OCI-LY1 (cell line): ENCODE measurements around the gene SPTSSB.

Experiments used
- H2AFZ ChIP-seq: fragments of 200-600 bp; sonication (generic), shearing (Covaris generic); 2 replicates; pipeline ENCODE4 v1.6.0; 2014; ENCODE audit warnings: antibody characterized with exemption, mild to moderate bottlenecking, low read length
- H3F3A ChIP-seq: fragments of 200-600 bp; sonication (generic), shearing (Covaris generic); 2 replicates; pipeline ENCODE4 v1.6.0; 2014; ENCODE audit warnings: mild to moderate bottlenecking, antibody characterized with exemption, low read length, moderate library complexity; ENCODE audit not compliant: insufficient read depth
- H3K27ac ChIP-seq: fragments of 200-600 bp; sonication (generic); 2 replicates; pipeline ENCODE4 v1.5.1; 2014; ENCODE audit warnings: low read length, mixed run types, mild to moderate bottlenecking, low read depth; ENCODE audit not compliant: poor library complexity, severe bottlenecking
- H3K27me3 ChIP-seq: fragments of 200-600 bp; sonication (generic); 2 replicates; pipeline ENCODE4 v1.6.0; 2014; ENCODE audit warnings: antibody characterized with exemption, mild to moderate bottlenecking, low read length, moderate library complexity; ENCODE audit not compliant: insufficient read depth
- H3K36me3 ChIP-seq: fragments of 200-600 bp; sonication (generic); 2 replicates; pipeline ENCODE4 v1.6.1; 2014; ENCODE audit warnings: mild to moderate bottlenecking, antibody characterized with exemption, low read length, moderate library complexity, mixed read lengths; ENCODE audit not compliant: insufficient read depth
- H3K4me1 ChIP-seq: fragments of 200-600 bp; sonication (generic); 2 replicates; pipeline ENCODE4 v1.5.1; 2014; ENCODE audit warnings: mild to moderate bottlenecking, low read length, moderate library complexity; ENCODE audit not compliant: insufficient read depth, severe bottlenecking
- H3K4me2 ChIP-seq: fragments of 200-600 bp; sonication (generic), shearing (Covaris generic); 2 replicates; pipeline ENCODE4 v1.6.1; 2014; ENCODE audit warnings: low read length
- H3K4me3 ChIP-seq: fragments of 200-600 bp; sonication (generic); 2 replicates; pipeline ENCODE4 v1.5.1; 2014; ENCODE audit warnings: low read length, low read depth, mild to moderate bottlenecking, mixed read lengths; ENCODE audit not compliant: poor library complexity, severe bottlenecking
- H3K79me2 ChIP-seq: fragments of 200-600 bp; shearing (Covaris generic); 2 replicates; pipeline ENCODE4 v1.6.1; 2016; ENCODE audit warnings: mixed run types, low read length, mixed read lengths; ENCODE audit not compliant: insufficient read depth
- H3K9ac ChIP-seq: fragments of 200-600 bp; sonication (generic), shearing (Covaris generic); 2 replicates; pipeline ENCODE4 v1.6.1; 2014; ENCODE audit warnings: mild to moderate bottlenecking, low read length, mixed read lengths
- H3K9me2 ChIP-seq: fragments of 200-600 bp; sonication (generic), shearing (Covaris generic); 2 replicates; pipeline ENCODE4 v1.6.1; 2014; ENCODE audit warnings: low read depth, mild to moderate bottlenecking, low read length, mixed read lengths
- H3K9me3 ChIP-seq: fragments of 200-600 bp; shearing (Covaris generic); 2 replicates; pipeline ENCODE4 v1.6.1; 2014; ENCODE audit warnings: low read length, mixed read lengths
- H4K20me1 ChIP-seq: fragments of 200-600 bp; sonication (generic), shearing (Covaris generic); 2 replicates; pipeline ENCODE4 v1.6.0; 2016; ENCODE audit warnings: mild to moderate bottlenecking, low read length; ENCODE audit not compliant: insufficient read depth
- CTCF ChIP-seq: fragments of 200-600 bp; sonication (generic), shearing (Covaris generic); IDR thresholded peaks from 2 replicates; pipeline ENCODE4 v1.5.1; 2017; ENCODE audit warnings: mild to moderate bottlenecking, antibody characterized with exemption, low read length, moderate library complexity, mixed read lengths
- EZH2 ChIP-seq: fragments of 200-600 bp; sonication (generic), shearing (Covaris generic); IDR thresholded peaks from 2 replicates; pipeline ENCODE4 v1.8.0; 2017; ENCODE audit warnings: borderline replicate concordance, mixed run types, mild to moderate bottlenecking, antibody characterized with exemption, low read length, moderate library complexity, mixed read lengths

The SPTSSB gene

GRCh38 chr3:161347726-161348125, 23.6 kb downstream of the SPTSSB start:
- Histone ChIP-seq H4K20me1 (no peaks in the 10 kb centered on the region), H3K79me2 (no peaks in the 10 kb centered on the region), H3K4me2 (no peak overlapping the region), H3F3A (no peaks in the 10 kb centered on the region), H3K9ac (no peak overlapping the region), H3K4me1 (no peaks in the 10 kb centered on the region), H3K27me3 (no peaks in the 10 kb centered on the region), H2AFZ (no peak overlapping the region), H3K36me3 (no peaks in the 10 kb centered on the region), H3K27ac (no peak overlapping the region), H3K9me2 (no peaks in the 10 kb centered on the region), H3K9me3 (no peaks in the 10 kb centered on the region), H3K4me3 (no peak overlapping the region)
- no peak for TF ChIP-seq CTCF
- TF ChIP-seq EZH2: no peak

DNA sequence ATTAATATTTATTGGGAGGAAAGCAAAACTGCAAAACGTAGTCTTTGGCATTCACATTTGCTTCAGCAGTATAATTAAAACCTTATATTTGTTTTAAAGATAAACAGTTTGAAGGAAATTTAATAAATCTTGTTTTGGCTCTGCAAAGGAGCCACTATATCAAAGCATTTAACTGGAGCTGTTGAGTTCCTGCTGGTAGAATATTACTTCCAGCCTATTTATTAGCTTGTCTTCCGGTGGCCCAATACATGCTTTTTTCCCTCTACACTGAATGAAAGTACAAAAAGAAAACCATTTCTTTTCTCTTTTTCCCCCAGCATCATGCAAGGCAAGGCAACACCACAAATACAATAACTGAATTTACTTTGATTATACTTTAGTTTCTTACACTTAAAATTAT, 26.3 kb downstream of the SPTSSB start:
- Histone ChIP-seq H3K9me2 (no peaks in the 10 kb centered on the region), H3K79me2 (no peaks in the 10 kb centered on the region), H3K9me3 (no peaks in the 10 kb centered on the region), H3K9ac (no peak overlapping the region), H3K27me3 (no peaks in the 10 kb centered on the region), H3F3A (no peaks in the 10 kb centered on the region), H3K4me3 (no peak overlapping the region), H3K4me1 (no peaks in the 10 kb centered on the region), H3K36me3 (no peaks in the 10 kb centered on the region), H3K27ac (no peak overlapping the region), H4K20me1 (no peaks in the 10 kb centered on the region), H3K4me2 (no peak overlapping the region), H2AFZ (no peak overlapping the region)
- no peak for TF ChIP-seq CTCF
- no peak for TF ChIP-seq EZH2

DNA sequence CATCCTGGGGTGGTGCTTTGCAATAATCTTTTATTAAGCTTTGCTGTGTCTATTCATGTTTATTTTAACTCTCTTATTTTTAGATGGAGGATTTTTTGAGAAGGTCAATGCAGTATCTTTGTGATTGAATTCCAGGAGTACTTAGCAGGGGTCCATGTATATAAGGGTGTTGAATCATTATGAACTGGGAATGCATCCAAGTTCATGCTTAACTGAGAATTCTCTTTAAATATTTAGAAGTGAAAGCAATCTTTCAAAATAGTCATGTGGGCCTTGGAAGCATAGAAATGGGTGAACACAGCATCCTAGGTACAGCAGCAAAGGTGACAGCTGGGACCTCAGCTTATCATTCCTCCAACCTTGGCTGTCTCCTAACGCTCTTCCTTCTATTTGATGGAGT, 27.3 kb downstream of the SPTSSB start:
- no peaks in the 10 kb centered on the region for H3K36me3 ChIP-seq

More for the DNA sequence above, 27.3 kb downstream of the SPTSSB start:
- no peak overlapping the region for H2AFZ ChIP-seq
- H3K4me3 ChIP-seq: no peak overlapping the region
- TF ChIP-seq CTCF: no peak
- no peak for TF ChIP-seq EZH2
- H3K27me3 ChIP-seq: no peaks in the 10 kb centered on the region
- no peak overlapping the region for H3K27ac ChIP-seq
- no peak overlapping the region for H3K9ac ChIP-seq
- no peaks in the 10 kb centered on the region for H3K79me2 ChIP-seq
- no peaks in the 10 kb centered on the region for H3F3A ChIP-seq
- H3K9me3 ChIP-seq: no peaks in the 10 kb centered on the region
- no peaks in the 10 kb centered on the region for H3K4me1 ChIP-seq
- no peak overlapping the region for H3K4me2 ChIP-seq
- no peaks in the 10 kb centered on the region for H3K9me2 ChIP-seq
- H4K20me1 ChIP-seq: no peaks in the 10 kb centered on the region
